ENCODE results near the gene TNFRSF12A. TPM values are rescaled to one million over a fixed set of nuclear protein-coding genes. Genes with fewer than 3 reads are reported as not detected.

The TNFRSF12A gene
- total and polyA plus RNA-seq, 2 of the 4 experiments (the other 2 are of a cell fraction): 103 to 304 TPM

GRCh38 chr16:3065069-3065741, 45.0 kb downstream of the TNFRSF12A start, which contains the start of gene IL32 (continued):
- TF ChIP-seq CTCF (conservative IDR thresholded peaks at IDR 0.05; ENCODE audit: low read depth, low read length) (no peak), NFE2L2 (IDR thresholded peaks at IDR 0.05; ENCODE audit: low read depth, low read length) (no peak), FOS (IDR thresholded peaks at IDR 0.05; ENCODE audit: low read depth, low read length) (no peak)

All from IMR-90 (cell line).